OCI-LY7 (cell line): Measurements from ENCODE around the gene ITIH1.

Source experiments
- EZH2phosphoT487 ChIP-seq: fragments of 200-600 bp; sonication (generic); IDR thresholded peaks from 2 replicates; pipeline ENCODE4 v1.6.1; 2018; ENCODE audit warnings: low read depth, borderline replicate concordance, mild to moderate bottlenecking, mixed run types, antibody characterized with exemption, low read length, moderate library complexity, mixed read lengths
- TF ChIP-seq, protein P1 (sequence below): fragments of 200-600 bp; sonication (generic); conservative IDR thresholded peaks from 2 replicates; pipeline ENCODE4 v1.5.1; 2014; ENCODE audit warnings: mild to moderate bottlenecking, antibody characterized with exemption, low read length, moderate library complexity, mixed read lengths

DNA sequence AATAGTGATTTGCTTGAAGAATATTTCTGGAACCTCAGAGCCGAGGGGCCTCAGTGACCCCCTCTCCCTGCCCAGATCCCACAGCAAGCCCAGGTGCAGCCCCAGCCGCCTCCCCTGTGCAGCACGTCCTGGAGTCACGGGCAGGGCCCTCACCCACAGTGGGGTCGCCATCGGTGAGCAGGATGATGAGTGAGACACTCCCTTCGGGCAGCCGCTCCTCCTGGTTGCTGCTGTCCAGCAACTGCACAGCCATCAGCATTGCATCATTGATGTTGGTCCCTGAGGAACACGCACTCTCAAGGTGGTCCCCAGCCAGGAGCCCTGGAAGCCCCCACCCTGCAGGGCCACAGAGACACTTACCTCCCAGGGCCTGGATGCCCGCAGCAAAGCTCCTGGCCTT is 46.6 kb downstream of the ITIH1 start:
- TF ChIP-seq, protein P1, sequence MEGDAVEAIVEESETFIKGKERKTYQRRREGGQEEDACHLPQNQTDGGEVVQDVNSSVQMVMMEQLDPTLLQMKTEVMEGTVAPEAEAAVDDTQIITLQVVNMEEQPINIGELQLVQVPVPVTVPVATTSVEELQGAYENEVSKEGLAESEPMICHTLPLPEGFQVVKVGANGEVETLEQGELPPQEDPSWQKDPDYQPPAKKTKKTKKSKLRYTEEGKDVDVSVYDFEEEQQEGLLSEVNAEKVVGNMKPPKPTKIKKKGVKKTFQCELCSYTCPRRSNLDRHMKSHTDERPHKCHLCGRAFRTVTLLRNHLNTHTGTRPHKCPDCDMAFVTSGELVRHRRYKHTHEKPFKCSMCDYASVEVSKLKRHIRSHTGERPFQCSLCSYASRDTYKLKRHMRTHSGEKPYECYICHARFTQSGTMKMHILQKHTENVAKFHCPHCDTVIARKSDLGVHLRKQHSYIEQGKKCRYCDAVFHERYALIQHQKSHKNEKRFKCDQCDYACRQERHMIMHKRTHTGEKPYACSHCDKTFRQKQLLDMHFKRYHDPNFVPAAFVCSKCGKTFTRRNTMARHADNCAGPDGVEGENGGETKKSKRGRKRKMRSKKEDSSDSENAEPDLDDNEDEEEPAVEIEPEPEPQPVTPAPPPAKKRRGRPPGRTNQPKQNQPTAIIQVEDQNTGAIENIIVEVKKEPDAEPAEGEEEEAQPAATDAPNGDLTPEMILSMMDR = no peak
- no peak for TF ChIP-seq EZH2phosphoT487
